G401 (cell line): ENCODE data around the gene PCBP3. TPM values are rescaled to one million over a fixed set of nuclear protein-coding genes. Genes with fewer than 3 reads are reported as not detected.

Experiments
- DNase-seq: peaks from one replicate; pipeline ENCODE4 v3.0.0-alpha.2; 2015; ENCODE audit warnings: low spot score
- in situ Hi-C: cut with HindIII; loops from 2 replicates; pipeline ENCODE4 v1.10.0; 2016; ENCODE audit warnings: low sequenced_read_pairs, mixed read lengths
- total RNA-seq: library from RNA; depleted of rRNA; stranded (reverse); fragments of >200 nt; shearing (Covaris generic); gene quantifications from 2 replicates; pipeline ENCODE4 v1.2.3, GENCODE V29; 2014

PCBP3 gene
- total RNA-seq, 1 experiment from 2014 or later: 1.7 TPM

DNA sequence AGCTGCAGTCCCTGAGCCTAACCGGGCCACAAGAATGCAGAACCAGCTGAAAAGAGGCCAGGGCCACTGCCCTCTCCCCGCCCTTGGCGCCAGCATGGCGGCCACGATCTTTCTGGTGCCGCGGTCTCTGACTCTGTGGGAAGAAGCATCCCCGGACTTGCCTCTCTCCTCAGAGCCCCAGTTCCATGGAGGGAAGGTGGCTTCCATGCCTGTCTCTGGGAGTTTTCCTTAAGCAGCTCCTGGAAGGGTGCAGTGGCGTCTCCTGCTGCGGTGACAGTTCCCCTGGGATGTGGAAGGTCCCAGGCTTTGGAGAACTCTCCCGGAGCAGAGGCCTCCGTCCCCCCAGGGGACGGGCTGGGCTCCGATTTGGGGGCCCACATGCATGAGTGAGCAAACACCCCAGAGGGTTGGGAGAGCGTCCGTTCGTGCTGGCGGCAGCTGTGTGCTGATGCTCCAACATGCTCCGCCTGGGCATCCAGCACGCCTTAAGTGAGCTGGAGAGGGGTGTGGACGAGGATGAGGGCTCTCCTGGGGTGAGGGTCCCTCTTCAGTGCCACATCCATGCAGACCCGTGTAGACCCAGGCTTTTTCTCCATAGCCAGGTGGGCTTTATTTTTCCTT, 228.2 kb downstream of the PCBP3 start:
- DNase-seq: no peak
- in situ Hi-C loops: no loop called here

DNA sequence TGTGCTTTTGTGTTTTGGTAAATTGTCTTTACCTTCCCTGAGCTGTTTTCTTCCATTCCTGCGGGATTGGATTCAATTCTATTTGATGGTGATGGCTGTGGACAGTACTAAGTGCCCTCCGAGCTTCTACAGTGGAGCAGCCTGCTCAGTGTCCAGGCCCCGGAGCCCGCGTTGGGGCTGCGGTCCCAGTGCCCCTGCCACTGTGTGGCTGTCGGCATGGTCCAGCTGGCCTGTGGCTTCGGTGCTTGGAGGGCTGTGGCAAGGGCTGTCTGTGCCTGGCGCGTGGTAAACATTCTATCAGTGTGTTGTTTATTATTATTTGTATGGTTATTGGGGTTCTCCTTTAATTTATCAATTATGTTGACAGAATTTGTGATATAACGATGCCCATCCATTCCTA, 228.9 kb downstream of the PCBP3 start:
- in situ Hi-C loops: no loop called here
- DNase-seq: no peak

- DNase-seq: no peak
- in situ Hi-C loops: no loop called here
These were observed 229.4 kb downstream of the PCBP3 start for GRCh38 chr21:45872902-45873301.

- no peak for DNase-seq
- in situ Hi-C loops: no loop called here
These were observed 229.9 kb downstream of the PCBP3 start for GRCh38 chr21:45873418-45873817.

- in situ Hi-C loops: no loop called here
- no peak for DNase-seq
These were observed 230.3 kb downstream of the PCBP3 start for GRCh38 chr21:45873866-45874265.

- in situ Hi-C loops: no loop called here
- DNase-seq: no peak
These were observed 231.3 kb downstream of the PCBP3 start for GRCh38 chr21:45874716-45875415.

- in situ Hi-C loops: no loop called here
- DNase-seq: no peak
These were observed 231.9 kb downstream of the PCBP3 start for GRCh38 chr21:45875416-45875760.

DNA sequence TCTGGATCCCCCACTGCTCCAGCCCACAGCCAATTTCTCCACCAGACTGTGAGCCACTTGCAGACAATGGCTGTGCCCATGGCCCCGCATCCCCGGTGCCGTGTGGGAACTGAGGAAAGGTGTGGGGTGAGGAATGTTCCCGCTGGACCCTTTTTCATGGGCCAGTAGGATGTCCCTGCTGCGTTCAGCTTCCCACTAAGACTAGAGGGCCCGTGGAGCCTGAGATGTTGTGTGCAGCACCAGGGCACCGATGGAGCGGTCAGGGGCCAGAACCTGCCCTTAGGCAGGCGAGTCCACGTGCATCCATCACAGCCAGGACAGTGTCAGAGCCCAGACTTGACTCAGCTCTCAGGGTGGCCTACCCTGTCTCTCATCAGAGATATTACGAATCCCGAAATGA, 232.4 kb downstream of the PCBP3 start:
- in situ Hi-C loops: no loop called here
- DNase-seq: no peak

- DNase-seq: no peak
These were observed 233.1 kb downstream of the PCBP3 start for GRCh38 chr21:45876381-45877170.

GRCh38 chr21:45877171-45877438, 233.6 kb downstream of the PCBP3 start:
- DNase-seq: no peak
- in situ Hi-C loops: no loop called here

More at GRCh38 chr21:45876381-45877170, 233.1 kb downstream of the PCBP3 start:
- in situ Hi-C loops: no loop called here

DNA sequence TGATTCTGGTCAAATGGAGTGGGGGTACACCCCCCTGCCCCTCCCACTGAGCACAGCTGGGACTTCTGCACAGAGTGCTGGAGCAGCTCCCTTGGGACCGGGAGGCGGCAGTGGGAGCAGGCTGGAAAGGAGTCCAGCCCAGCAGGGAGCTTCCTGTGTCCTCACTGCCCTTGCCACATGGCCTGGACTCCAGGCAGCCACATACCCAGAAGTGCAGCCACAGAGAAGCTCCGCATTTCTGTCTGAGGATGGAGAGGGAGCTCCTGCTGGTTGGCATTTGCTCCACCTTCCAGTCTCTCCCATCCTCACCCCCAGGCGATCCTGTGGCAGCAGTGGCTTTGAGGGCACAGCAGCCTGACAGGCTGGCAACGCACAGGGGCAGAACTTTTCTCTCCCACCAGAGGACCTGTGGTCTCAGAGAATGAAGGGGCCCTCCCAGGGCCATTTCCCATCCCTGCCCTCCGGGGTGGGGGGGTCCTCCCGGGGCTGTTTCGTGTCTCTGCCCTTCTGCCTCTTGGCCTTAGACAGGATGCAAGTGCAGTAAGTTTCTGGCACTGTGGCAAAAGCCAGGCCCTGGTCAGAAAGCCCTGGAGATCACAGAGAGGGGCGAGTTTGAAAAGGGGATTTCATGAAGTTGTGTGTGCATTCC, 234.4 kb downstream of the PCBP3 start:
- in situ Hi-C loops: no loop called here
- DNase-seq: no peak

- peak; percentile 73 for DNase-seq
- in situ Hi-C loops: loop anchor here (10.0 kb wide), 1 partner anchor 266 kb away; no protein-coding TSS in a partner anchor
These were observed 236.9 kb downstream of the PCBP3 start for GRCh38 chr21:45880097-45881068.

- in situ Hi-C loops: loop anchor here (10.0 kb wide), 1 partner anchor 268 kb away; no protein-coding TSS in a partner anchor
- DNase-seq: peak; percentile 66
These were observed 239.1 kb downstream of the PCBP3 start for GRCh38 chr21:45882645-45883044.

DNA sequence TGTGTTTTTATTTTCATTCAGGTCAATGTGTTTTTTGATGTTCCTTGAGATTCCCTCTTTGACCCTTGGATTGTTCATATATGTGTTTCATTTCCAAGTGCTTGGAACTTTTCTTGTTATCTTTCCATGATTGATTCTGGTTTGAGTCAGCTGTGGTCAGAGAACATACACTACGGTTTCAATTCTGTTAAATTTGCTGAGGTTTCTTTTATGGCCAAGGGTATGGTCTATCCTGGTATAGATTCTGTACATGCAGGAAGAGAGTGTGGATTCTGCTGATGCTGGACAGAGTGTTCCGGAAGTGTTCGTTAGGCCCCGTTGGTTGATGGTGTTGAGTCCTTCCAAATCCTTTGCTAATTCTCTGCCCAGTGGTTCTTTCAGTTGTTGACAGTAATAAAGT, 239.6 kb downstream of the PCBP3 start:
- DNase-seq: no peak
- in situ Hi-C loops: loop anchor here (10.0 kb wide), 1 partner anchor 268 kb away; no protein-coding TSS in a partner anchor

DNA sequence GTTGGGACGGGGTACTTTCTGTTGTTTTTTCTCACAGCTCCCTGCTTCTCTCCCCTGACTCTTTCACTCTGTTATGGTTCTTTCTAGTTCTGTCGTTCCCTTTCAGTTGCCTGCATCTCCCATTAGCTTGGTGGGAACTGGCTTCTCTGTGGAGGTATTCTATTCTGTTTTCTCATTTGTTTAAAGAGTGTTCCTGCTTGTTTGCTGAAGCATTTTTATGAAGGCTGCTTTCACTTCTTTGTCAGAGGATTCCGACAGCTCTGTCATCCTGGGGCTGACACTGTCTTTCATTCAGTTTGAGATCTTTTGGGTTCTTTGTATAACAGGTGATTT, 242.0 kb downstream of the PCBP3 start:
- no peak for DNase-seq
- in situ Hi-C loops: loop anchor here (10.0 kb wide), 1 partner anchor 271 kb away; no protein-coding TSS in a partner anchor

DNA sequence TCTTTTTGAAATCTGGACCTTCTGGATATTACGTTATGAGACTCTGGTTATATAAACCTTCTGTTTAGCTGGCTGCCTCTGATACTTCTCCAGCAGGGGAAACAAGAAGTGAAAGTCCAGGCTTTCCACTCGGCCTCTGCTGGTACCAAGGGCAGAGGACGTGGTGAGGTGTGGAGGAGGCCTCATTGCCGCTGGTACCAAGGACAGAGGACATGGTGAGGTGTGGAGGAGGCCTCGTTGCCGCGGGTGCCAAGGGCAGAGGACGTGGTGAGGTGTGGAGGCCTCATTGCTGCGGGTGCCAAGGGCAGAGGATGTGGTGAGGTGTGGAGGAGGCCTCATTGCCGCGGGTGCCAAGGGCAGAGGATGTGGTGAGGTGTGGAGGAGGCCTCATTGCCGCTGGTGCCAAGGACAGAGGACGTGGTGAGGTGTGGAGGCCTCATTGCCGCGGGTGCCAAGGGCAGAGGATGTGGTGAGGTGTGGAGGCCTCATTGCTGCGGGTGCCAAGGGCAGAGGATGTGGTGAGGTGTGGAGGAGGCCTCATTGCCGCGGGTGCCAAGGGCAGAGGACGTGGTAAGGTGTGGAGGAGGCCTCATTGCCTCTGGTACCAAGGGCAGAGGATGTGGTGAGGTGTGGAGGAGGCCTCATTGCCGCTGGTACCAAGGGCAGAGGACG, 242.5 kb downstream of the PCBP3 start:
- in situ Hi-C loops: loop anchor here (10.0 kb wide), 1 partner anchor 271 kb away; no protein-coding TSS in a partner anchor
- peak; percentile 57 for DNase-seq

DNA sequence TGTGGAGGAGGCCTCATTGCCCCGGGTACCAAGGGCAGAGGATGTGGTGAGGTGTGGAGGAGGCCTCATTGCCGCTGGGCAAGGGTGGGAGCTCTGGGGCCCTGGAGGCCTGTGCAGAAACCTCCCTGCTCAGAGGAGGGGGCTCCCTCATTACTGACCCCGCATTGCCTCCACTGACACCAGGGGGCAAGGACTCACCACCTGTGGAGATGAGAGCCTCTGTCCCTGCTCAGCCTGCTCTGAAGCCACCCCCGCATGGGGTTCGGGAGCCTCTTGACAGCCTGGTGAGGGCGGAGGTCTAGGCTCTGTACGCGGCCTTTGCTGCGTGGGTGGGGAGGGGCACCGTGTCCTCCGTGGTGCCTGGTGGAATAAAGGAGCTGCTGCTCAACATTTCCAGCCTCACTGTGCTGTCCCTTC, 243.1 kb downstream of the PCBP3 start:
- in situ Hi-C loops: loop anchor here (10.0 kb wide), 1 partner anchor 272 kb away; no protein-coding TSS in a partner anchor
- DNase-seq: no peak

DNA sequence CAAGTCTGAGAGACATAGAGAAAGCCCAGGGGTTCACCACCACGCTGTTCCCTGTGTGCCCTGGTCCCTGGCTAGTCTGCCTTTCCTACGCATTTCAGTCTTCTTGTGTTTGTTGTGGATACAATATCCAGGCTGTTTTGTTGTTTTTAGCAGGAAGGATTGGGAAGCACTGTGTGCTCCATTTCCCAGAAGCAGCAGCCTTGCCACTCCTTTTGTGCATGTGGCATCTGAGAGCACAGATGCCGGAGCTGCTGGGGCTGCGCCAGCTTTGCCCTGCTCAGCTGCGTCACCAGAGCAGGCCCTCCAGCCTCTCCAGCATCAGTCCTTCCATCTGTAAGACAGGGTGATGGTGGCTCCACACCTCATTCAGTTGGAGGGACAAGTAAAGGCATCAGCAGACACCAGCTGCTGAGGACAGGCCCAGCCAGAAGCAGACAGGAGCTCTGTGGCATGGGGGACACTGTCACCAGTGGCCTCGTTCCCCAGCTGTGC, 243.6 kb downstream of the PCBP3 start:
- in situ Hi-C loops: loop anchor here (10.0 kb wide), 1 partner anchor 272 kb away; no protein-coding TSS in a partner anchor
- DNase-seq: peak; percentile 70
